ENCODE data around the gene PODXL. TPM values are rescaled to one million over a fixed set of nuclear protein-coding genes. Genes with fewer than 3 reads are reported as not detected.

Gene PODXL
- total RNA-seq, 1 experiment from 2014 or later, result 44.2 TPM

DNA sequence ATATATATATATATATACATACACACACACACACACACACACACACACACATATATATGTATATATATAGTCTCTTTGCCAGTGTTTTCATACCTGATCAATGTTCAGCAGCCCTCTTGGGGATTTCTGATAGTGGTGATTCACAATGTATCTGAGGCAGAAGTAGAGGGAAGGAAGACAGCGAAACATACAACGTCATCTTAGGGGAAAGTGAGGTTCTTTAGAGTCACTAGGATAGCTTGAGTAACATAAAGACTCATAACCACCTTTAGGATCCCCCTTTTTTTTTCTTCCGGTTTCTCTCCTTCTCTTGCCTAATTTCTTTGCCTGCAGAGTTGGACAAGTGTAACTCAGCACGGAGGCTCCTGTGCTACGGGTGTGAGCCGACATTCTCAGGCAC is 56.6 kb downstream of the PODXL start:
- ATAC-seq (no peak), DNase-seq (no peak)
- H3K9me3 ChIP-seq (ENCODE audit: low read length), result no peaks in the 10 kb centered on the region
- peaks cover 6% of the 10 kb centered on the region; the same call in 1 of the 2 replicates for H3K36me3 ChIP-seq (ENCODE audit: low read depth, low read length)
- ChIA-PET POLR2A (ENCODE audit: unreplicated experiment) (no interaction called here), CTCF (no interaction called here)
- H3K4me1 ChIP-seq (ENCODE audit: insufficient read depth, low read length), result no peaks in the 10 kb centered on the region
- no TSS peak for BruUV-seq (replicated peaks)
- H3K27ac ChIP-seq (ENCODE audit: low read length), result no peak overlapping the region
- no peak overlapping the region for H3K9ac ChIP-seq (ENCODE audit: low read length)
- no peaks in the 10 kb centered on the region for H3K9me2 ChIP-seq (replicated peaks; ENCODE audit: low read length)
- no peaks in the 10 kb centered on the region for H4K20me1 ChIP-seq (ENCODE audit: low read length)
- intact Hi-C loops (cut with micrococcal nuclease), result no loop called here
- TF ChIP-seq EZH2phosphoT487 (IDR thresholded peaks at IDR 0.05; ENCODE audit: borderline replicate concordance, low read length) (no peak), EZH2 (IDR thresholded peaks at IDR 0.05; ENCODE audit: low read length, unreplicated experiment) (no peak)
- TF ChIP-seq, protein P1, sequence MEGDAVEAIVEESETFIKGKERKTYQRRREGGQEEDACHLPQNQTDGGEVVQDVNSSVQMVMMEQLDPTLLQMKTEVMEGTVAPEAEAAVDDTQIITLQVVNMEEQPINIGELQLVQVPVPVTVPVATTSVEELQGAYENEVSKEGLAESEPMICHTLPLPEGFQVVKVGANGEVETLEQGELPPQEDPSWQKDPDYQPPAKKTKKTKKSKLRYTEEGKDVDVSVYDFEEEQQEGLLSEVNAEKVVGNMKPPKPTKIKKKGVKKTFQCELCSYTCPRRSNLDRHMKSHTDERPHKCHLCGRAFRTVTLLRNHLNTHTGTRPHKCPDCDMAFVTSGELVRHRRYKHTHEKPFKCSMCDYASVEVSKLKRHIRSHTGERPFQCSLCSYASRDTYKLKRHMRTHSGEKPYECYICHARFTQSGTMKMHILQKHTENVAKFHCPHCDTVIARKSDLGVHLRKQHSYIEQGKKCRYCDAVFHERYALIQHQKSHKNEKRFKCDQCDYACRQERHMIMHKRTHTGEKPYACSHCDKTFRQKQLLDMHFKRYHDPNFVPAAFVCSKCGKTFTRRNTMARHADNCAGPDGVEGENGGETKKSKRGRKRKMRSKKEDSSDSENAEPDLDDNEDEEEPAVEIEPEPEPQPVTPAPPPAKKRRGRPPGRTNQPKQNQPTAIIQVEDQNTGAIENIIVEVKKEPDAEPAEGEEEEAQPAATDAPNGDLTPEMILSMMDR (conservative IDR thresholded peaks at IDR 0.05; ENCODE audit: low read depth, low read length), result no peak
- no peaks in the 10 kb centered on the region for H3K27me3 ChIP-seq (ENCODE audit: low read length)
- H2AFZ ChIP-seq (ENCODE audit: low read length), result no peak overlapping the region
- H3K79me2 ChIP-seq (ENCODE audit: low read length), result no peaks in the 10 kb centered on the region
- no peaks in the 10 kb centered on the region for H3F3A ChIP-seq (ENCODE audit: low read length, unreplicated experiment)
- no peak overlapping the region for H3K4me3 ChIP-seq (ENCODE audit: low read length)
- H3K4me2 ChIP-seq (ENCODE audit: low read length), result no peak overlapping the region

DNA sequence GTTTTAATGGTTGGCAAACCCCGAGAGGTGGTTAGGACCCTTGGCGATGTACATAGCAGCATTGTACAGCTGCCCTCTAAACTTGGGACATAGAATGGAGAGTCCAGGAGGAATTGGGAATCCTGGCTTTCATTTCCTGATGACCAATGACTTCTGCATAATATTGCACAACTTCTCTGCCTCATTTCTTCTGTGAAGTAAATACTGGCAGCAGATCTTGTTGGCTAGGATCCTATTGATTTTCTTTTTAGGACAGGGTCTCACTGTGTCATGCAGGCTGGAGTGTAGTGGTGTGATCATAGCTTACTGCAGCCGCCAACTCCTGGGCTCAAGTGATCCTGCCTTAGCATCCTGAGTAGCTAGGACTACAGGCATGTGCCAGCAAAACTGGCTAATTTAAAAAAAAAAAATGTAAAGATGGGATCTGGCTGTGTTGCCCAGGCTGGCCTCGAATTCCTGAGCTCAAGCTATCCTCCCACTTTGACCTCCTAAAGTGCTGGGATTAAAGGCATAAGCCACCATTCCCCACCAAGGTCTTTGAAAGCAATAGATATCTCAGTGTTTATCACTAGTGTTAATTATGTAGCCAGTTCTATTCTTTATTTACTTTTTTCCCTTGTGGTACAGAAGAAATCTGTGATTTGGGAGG is 58.1 kb downstream of the PODXL start:
- Histone ChIP-seq H3K4me2 (ENCODE audit: low read length) (no peak overlapping the region), H2AFZ (ENCODE audit: low read length) (no peak overlapping the region), H3K9ac (ENCODE audit: low read length) (no peak overlapping the region), H3K27me3 (ENCODE audit: low read length) (no peaks in the 10 kb centered on the region), H3K4me3 (ENCODE audit: low read length) (no peak overlapping the region), H3K4me1 (ENCODE audit: insufficient read depth, low read length) (no peaks in the 10 kb centered on the region), H3K9me2 (replicated peaks; ENCODE audit: low read length) (no peaks in the 10 kb centered on the region), H3K9me3 (ENCODE audit: low read length) (no peaks in the 10 kb centered on the region), H3K79me2 (ENCODE audit: low read length) (no peaks in the 10 kb centered on the region), H3K27ac (ENCODE audit: low read length) (no peak overlapping the region), H4K20me1 (ENCODE audit: low read length) (no peaks in the 10 kb centered on the region), H3K36me3 (ENCODE audit: low read depth, low read length) (peaks cover 6% of the 10 kb centered on the region; the same call in 1 of the 2 replicates), H3F3A (ENCODE audit: low read length, unreplicated experiment) (no peaks in the 10 kb centered on the region)
- DNase-seq, result no peak
- CTCF ChIA-PET, result interaction anchor here (0.7 kb wide), 1 partner anchor 9 kb away, joined by 3 read pairs; no protein-coding TSS in a partner anchor
- BruUV-seq (replicated peaks), result no TSS peak
- intact Hi-C loops (cut with micrococcal nuclease), result no loop called here
- ATAC-seq, result no peak
- POLR2A ChIA-PET (ENCODE audit: unreplicated experiment), result no interaction called here
- TF ChIP-seq EZH2phosphoT487 (IDR thresholded peaks at IDR 0.05; ENCODE audit: borderline replicate concordance, low read length) (no peak), EZH2 (IDR thresholded peaks at IDR 0.05; ENCODE audit: low read length, unreplicated experiment) (no peak)
- TF ChIP-seq, protein P1 (conservative IDR thresholded peaks at IDR 0.05; ENCODE audit: low read depth, low read length), result no peak

DNA sequence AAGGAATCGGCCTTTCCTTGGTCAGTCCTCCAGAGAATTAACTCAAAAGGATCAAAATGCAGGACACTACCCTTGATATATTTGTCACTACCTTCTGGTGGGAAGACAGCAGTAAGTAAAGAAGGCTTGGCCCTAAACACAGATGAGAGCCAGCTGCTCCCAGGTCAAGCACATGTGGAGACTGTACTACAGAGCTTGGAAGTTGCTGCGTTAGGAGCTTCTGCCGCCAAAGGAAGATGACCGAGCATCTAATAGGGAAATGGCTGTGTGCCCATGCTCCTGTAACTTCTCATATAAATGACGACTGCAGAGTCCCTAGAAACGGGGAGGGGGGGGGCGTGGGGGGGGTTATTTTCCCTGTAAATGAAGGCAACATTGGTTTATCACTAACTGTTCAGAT is 59.0 kb downstream of the PODXL start:
- intact Hi-C loops (cut with micrococcal nuclease), result no loop called here
- no peak overlapping the region for H2AFZ ChIP-seq (ENCODE audit: low read length)
- no peaks in the 10 kb centered on the region for H3K9me3 ChIP-seq (ENCODE audit: low read length)
- no peaks in the 10 kb centered on the region for H3K9me2 ChIP-seq (replicated peaks; ENCODE audit: low read length)
- CTCF ChIA-PET, result no interaction called here
- H3F3A ChIP-seq (ENCODE audit: low read length, unreplicated experiment), result no peaks in the 10 kb centered on the region
- H3K4me1 ChIP-seq (ENCODE audit: insufficient read depth, low read length), result no peaks in the 10 kb centered on the region
- H3K27me3 ChIP-seq (ENCODE audit: low read length), result no peaks in the 10 kb centered on the region
- no peak for DNase-seq
- POLR2A ChIA-PET (ENCODE audit: unreplicated experiment), result interaction anchor here (0.6 kb wide), 1 partner anchor 606 kb away, joined by 3 read pairs; no protein-coding TSS in a partner anchor
- no peaks in the 10 kb centered on the region for H4K20me1 ChIP-seq (ENCODE audit: low read length)
- H3K4me2 ChIP-seq (ENCODE audit: low read length), result no peak overlapping the region
- no peak overlapping the region for H3K4me3 ChIP-seq (ENCODE audit: low read length)
- no peaks in the 10 kb centered on the region for H3K79me2 ChIP-seq (ENCODE audit: low read length)
- H3K27ac ChIP-seq (ENCODE audit: low read length), result no peak overlapping the region
- no TSS peak for BruUV-seq (replicated peaks)
- 0 out of 2 replicates have a peak, but pooled peaks cover 6% of the 10 kb centered on the region for H3K36me3 ChIP-seq (ENCODE audit: low read depth, low read length)
- ATAC-seq, result no peak
- H3K9ac ChIP-seq (ENCODE audit: low read length), result no peak overlapping the region
- TF ChIP-seq, protein P1 (conservative IDR thresholded peaks at IDR 0.05; ENCODE audit: low read depth, low read length), result no peak
- no peak for TF ChIP-seq EZH2phosphoT487 (IDR thresholded peaks at IDR 0.05; ENCODE audit: borderline replicate concordance, low read length)
